ENCODE measurements around the gene TBC1D21. TPM values are rescaled to one million over a fixed set of nuclear protein-coding genes. Genes with fewer than 3 reads are reported as not detected.

The TBC1D21 gene
- total RNA-seq, 1 experiment from 2014 or later = not detected

GRCh38 chr15:73872346-73872745 is 1.0 kb upstream of the TBC1D21 start:
- Histone ChIP-seq H3K56ac (ENCODE audit: insufficient read length, low read depth, low read length) (no peak overlapping the region), H4K5ac (ENCODE audit: insufficient read length, low read depth, low read length) (no peak overlapping the region), H3K4me1 (ENCODE audit: insufficient read depth, low read length) (0 out of 2 replicates have a peak, but pooled peaks cover 2% of the 10 kb centered on the region), H3K23me2 (ENCODE audit: insufficient read length, low read depth, low read length, poor library complexity, severe bottlenecking) (no peaks in the 10 kb centered on the region), H3K4ac (ENCODE audit: low read depth, low read length) (no peak overlapping the region), H2BK12ac (ENCODE audit: insufficient read length, low read depth, low read length) (no peak overlapping the region), H4K20me1 (ENCODE audit: control insufficient read depth, insufficient read depth, insufficient read length) (no peaks in the 10 kb centered on the region), H3K18ac (ENCODE audit: insufficient read length, low read depth, low read length) (no peak overlapping the region), H3T11ph (ENCODE audit: low read length) (no peak overlapping the region), H3K9me3 (ENCODE audit: control insufficient read depth, low read depth, low read length) (no peaks in the 10 kb centered on the region), H3K14ac (ENCODE audit: insufficient read depth, low read length) (no peak overlapping the region), H4K8ac (replicated peaks; ENCODE audit: insufficient read length, low read depth, low read length) (no peak overlapping the region), H2BK15ac (ENCODE audit: low read depth, low read length) (no peak overlapping the region), H3K79me1 (ENCODE audit: insufficient read depth, low read depth, low read length, poor library complexity, severe bottlenecking) (no peaks in the 10 kb centered on the region), H2BK5ac (ENCODE audit: insufficient read length, low read length) (no peak overlapping the region), H2BK120ac (ENCODE audit: low read depth, low read length, poor library complexity, severe bottlenecking) (no peak overlapping the region), H3K79me2 (ENCODE audit: insufficient read depth, low read length) (no peaks in the 10 kb centered on the region), H3K23ac (ENCODE audit: insufficient read length, low read depth, low read length) (no peak overlapping the region), H2BK20ac (ENCODE audit: low read depth, low read length, poor library complexity, severe bottlenecking) (no peak overlapping the region), H4K91ac (ENCODE audit: insufficient read length, low read depth, low read length) (no peak overlapping the region), H3K27ac (ENCODE audit: insufficient read length, low read depth, low read length) (no peak overlapping the region), H2AFZ (ENCODE audit: low read length) (no peak overlapping the region), H2AK5ac (ENCODE audit: insufficient read length, low read length) (no peak overlapping the region), H3K9ac (ENCODE audit: extremely low read depth, insufficient read length, low read length) (no peak overlapping the region), H3K27me3 (ENCODE audit: insufficient read depth, low read length) (no peaks in the 10 kb centered on the region), H3K4me2 (ENCODE audit: insufficient read depth, insufficient read length, low read length) (no peak overlapping the region)
- Mint-ChIP-seq H3K27ac (no peak overlapping the region), H3K36me3 (ENCODE audit: insufficient read depth in 1 of 3, low read depth in 3 of 3) (no peaks in the 10 kb centered on the region), H3K27me3 (ENCODE audit: low read depth) (peaks cover 4% of the 10 kb centered on the region), H3K4me3 (no peak overlapping the region), H3K4me1 (peaks cover 5 to 21% of the 10 kb centered on the region in 2 experiments), H3K9me3 (peaks cover 0 to 3% of the 10 kb centered on the region in 2 experiments; a peak in 2 of 5 replicates)
- TF ChIP-seq CTCF (conservative IDR thresholded peaks at IDR 0.05) = no peak
- no peak for DNase-seq
- WGBS (ENCODE audit: extremely low coverage, insufficient read length, low lambda C conversion rate) = no CpG with 5 or more reads among the region's 5 CpGs

Measured in H9 (cell line).